Activated CD4-positive, CD25-positive, alpha-beta regulatory T cell treated with anti-CD3 and anti-CD28 coated beads, Interleukin-2, amount 50 U/mL, for 24 hours (primary cell): ENCODE results near the gene MRPS11.
"Not testable (repeated sequence)": the region's sequence is repeated elsewhere in the genome, so short reads cannot be mapped to it uniquely, and the experiment has no call there.

Experiments used
- ATAC-seq, 2 donors: fragments of 150-1000 bp; cut with Tn5 transposase; one replicate each; pipeline ENCODE4 v1.10.0; 2021; ENCODE audit warnings: mild to moderate bottlenecking in 1 of 2, moderate library complexity in 1 of 2

Gene MRPS11

GRCh38 chr15:88456733-88457132, 10.8 kb upstream of the MRPS11 start:
- ATAC-seq = no peak

DNA sequence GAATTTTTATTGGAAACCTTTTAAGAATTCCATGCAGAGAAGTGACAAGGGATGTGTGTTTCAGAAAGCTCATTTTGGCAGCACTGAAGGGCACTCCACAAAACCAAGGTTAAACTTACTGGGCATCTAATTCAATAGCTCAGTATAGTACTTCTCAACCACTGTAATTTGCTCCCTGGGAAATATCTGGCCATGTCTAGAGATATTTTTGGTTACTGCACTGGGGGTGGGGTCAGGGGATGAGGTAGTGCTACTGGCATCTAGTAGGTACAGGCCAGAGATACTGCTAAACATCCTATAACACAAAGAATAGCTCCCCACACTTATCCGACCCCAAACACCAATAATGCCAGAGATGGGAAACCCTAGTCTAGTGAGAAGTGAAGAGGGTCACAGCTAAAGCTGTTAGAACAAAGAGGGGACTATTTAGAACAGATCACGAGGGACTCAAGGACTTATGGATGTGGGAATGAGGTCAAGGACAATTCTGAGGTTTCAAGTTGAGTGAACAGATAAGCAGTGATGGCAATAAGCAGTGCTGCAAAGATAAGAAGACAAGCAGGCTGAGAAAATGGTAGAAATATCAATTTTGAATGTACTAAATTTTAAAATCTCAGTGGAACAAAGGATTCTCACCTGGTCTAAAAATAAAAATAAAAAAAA, 3.5 kb upstream of the MRPS11 start:
- ATAC-seq = no peak

GRCh38 chr15:88465633-88466224, 1.8 kb upstream of the MRPS11 start:
- ATAC-seq = no peak

DNA sequence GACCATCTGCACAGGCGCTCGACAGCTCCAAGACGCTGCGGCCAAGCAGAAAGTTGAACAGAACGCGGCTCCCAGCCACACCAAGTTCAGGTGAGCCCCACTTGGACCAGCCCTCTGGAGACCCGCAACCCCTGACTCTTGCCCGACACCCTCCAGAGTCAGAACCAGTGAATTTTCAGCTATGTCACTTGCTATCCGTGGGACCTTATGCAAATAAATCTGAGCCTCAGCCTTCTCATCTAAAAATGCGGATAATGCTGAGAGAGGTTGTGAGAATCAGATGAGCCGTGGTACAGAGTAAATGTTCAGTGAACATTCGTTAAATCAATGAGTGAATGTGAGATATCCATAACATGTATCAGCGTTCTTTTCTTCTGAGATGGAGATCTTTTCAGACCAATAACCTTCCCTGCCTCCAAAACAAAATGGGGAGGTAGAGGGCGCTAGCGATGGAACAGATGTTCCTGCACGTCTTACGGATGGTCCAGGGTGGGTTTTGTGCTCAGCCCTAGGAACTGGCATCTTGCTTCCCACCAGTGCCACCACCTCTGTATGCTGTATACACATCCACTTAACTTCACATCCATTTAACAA, 524 bp downstream of the MRPS11 start:
- ATAC-seq = no peak

DNA sequence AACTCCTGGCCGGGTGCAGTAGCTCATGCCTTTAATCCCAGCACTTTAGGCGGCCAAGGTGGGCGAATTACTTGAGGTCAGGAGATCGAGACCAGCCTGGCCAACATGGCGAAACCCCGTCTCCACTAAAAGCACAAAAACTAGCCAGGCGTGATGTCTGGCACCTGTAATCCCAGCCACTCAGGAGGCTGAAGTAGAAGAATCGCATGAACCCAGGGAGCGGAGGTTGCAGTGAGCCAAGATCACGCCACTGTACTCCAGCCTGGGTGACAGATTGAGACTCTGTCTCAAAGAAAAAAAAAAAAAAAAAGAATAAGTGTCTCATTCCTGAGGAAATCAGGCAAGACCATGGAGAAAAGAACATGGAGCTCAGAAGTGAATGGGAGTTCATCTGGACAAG, 1.2 kb downstream of the MRPS11 start:
- not testable (repeated sequence) for ATAC-seq

GRCh38 chr15:88469321-88469720, 1.8 kb downstream of the MRPS11 start:
- ATAC-seq = no peak

GRCh38 chr15:88470625-88471372, 3.3 kb downstream of the MRPS11 start:
- ATAC-seq = no peak

GRCh38 chr15:88472225-88472624, 4.7 kb downstream of the MRPS11 start:
- ATAC-seq = no peak

GRCh38 chr15:88473661-88474293, 6.3 kb downstream of the MRPS11 start:
- not testable (repeated sequence) for ATAC-seq

GRCh38 chr15:88476635-88477060, 9.1 kb downstream of the MRPS11 start:
- peak in 1 of 2 donors; percentile 38 for ATAC-seq

GRCh38 chr15:88477126-88477525, 9.6 kb downstream of the MRPS11 start:
- no peak for ATAC-seq

GRCh38 chr15:88477904-88478303, 10.4 kb downstream of the MRPS11 start:
- no peak for ATAC-seq

- no peak for ATAC-seq
These were observed 11.7 kb downstream of the MRPS11 start for GRCh38 chr15:88479169-88479568.

DNA sequence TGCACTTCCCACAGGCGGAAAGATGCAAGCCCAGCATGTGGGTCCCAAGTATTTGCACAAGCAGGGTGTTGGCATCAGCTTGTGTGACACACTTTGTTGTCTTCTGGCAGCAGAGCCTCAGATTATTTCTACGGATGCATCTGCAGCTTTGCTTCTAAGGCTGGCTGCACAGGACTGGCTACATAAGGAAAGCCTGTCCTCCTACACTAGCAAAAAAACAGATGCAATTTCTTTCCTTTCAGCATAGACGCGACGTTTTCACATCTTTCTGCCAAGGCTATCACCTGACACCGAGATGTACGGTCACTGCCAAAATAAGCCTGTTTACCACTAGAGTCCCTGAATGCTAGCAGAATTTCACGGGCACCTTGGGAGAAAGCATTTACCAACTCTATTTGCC, 13.5 kb downstream of the MRPS11 start:
- no peak for ATAC-seq

DNA sequence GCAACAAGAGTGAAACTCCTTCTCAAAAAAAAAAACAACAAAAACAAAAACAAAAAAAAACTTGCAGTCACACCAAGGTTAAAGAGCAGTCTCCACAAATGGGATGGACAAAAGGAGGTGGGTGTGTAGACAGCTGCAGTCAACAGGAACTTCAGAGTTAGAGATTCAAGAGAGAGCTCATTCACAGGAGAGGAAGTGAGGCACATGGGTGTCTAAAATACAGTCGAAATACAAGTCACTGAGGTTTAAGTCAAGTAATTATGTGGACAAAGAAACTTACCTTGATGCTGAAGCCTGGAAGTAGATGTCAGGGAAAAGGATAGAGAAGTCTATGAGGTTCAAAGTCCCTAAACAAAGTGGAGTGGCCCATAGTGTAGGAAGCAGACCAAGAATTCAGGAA, 14.8 kb downstream of the MRPS11 start:
- no peak for ATAC-seq

DNA sequence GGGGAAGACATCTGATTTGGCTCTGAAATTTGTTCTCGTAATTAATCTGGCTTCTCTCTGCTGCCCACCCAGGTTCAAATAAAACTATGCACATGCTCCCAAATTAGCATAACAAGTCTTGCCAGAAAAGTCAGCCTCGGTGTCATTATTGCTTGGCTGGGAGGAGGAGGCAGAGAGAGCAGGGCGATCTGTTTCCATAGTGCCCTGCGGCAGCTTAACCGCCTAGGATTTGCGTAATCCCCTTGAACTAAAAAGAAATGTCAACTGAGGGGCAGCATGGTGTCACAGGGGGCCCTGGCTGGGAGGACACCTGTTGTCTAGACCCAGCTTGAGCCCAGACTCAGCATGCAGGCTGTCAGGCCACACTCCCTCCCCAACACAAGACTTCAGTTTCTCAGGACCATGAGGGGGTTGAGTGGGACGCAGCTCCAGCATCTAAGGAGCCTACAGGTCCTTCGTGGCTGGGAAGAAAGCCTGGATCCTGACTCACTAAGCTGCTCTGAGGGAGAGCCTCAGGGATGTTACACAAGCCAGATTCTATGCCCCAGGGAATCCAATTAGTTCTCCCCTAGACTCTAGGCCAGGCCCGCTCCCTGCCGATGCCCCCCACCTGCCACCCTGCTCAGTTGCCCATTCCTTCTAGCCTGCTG, 17.3 kb downstream of the MRPS11 start:
- no peak for ATAC-seq

DNA sequence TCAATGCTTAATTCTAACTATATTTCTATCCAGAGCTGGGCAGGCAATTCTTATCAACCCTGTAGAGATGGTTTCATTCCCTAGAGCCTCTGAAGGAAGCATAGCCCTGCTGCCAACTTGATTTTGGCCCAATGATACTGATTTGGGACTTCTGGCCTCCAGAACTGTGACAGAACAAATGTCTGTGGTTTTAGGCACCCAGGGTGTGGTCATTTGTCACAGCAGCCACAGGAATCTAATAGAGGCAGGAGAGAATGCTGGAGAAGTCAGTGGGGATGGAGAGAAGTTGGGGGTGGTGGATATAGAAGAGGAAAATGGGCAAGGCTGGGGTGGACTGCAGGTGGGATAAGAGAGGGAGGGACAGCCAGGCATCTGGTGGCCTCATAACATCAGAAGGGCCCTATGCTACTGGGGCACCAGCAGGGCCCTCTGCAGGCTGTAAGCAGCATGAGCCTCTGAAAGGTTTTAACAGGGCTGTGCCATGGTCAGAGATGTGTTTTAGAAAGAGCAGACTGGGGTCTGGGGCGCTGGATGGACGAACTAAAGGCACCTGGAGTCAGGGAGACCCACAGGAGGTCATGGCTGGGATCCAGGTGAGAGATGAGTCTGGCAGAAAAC, 19.8 kb downstream of the MRPS11 start:
- no peak for ATAC-seq

GRCh38 chr15:88487796-88488523, 20.5 kb downstream of the MRPS11 start:
- ATAC-seq = no peak

- ATAC-seq = no peak
These were observed 21.8 kb downstream of the MRPS11 start for GRCh38 chr15:88489321-88489720.

GRCh38 chr15:88490036-88490435, 22.5 kb downstream of the MRPS11 start:
- no peak for ATAC-seq

GRCh38 chr15:88491158-88491557, 23.6 kb downstream of the MRPS11 start:
- no peak for ATAC-seq
